ENCODE measurements around the gene CEP85L.

DNA sequence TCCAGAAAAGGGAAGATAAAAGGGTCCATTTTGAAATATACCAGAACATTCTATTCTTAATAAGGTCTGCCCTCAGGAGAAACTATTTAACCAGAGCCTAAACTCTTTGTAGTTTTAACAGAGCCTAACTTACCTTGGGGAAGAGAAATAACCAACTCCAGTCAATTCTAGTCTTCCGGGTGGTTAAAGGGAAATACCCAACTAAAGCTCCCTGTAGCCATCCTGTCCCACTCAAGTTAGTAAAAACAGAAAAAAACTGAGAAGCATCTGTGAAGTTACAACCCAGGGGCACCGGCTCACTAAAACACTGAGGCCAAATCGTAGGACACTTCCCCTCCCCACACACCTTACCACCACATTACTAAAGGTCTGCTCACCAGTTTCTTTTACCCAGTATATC, 23.7 kb downstream of the CEP85L start:
- TF ChIP-seq TAF1 (IDR thresholded peaks at IDR 0.05; ENCODE audit: low read depth, low read length) (no peak), POLR2A (IDR thresholded peaks at IDR 0.05; ENCODE audit: low read depth, low read length) (no peak), POLR2AphosphoS5 (IDR thresholded peaks at IDR 0.05; ENCODE audit: low read depth, low read length) (no peak), SPI1 (IDR thresholded peaks at IDR 0.05; ENCODE audit: low read depth, low read length) (no peak), PAX5 (IDR thresholded peaks at IDR 0.05; ENCODE audit: insufficient read depth, low read length, severe bottlenecking) (no peak), POU2F2 (IDR thresholded peaks at IDR 0.05; ENCODE audit: low read depth, low read length) (no peak)
